ENCODE results near the gene L1CAM.
A peak's percentile ranks its signal among the peaks of the same experiment; 100 is the strongest.

The L1CAM gene

DNA sequence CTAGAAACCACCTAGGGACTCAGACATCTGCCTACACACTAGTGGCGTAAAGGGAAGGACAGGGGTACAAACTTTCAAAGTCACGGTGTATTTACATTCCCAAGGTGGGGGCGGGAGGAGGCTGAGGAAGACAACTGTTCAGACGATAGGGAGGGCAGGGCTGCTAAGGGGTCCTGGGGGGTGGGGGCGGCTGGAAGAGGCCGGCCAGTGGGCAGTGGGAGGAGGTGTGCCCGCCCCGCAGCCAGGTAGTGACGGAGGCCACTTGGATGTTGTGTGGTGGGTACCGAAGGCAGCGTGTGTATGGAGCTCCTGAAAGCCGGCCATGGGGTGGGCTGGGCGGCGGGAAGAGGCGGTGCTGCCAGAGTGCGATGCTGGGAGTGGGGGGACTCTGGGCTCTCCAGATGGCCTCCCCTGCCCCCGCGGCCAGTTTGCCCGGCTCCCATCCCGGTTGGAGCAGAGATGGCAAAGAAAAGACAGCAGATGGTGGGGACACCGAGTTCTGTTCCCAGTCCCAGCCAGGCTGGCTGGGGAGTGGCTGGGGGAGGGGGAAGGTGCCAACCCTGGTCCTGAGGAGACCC, 24.2 kb downstream of the L1CAM start:
- DNase-seq, result peak; percentile 35

DNA sequence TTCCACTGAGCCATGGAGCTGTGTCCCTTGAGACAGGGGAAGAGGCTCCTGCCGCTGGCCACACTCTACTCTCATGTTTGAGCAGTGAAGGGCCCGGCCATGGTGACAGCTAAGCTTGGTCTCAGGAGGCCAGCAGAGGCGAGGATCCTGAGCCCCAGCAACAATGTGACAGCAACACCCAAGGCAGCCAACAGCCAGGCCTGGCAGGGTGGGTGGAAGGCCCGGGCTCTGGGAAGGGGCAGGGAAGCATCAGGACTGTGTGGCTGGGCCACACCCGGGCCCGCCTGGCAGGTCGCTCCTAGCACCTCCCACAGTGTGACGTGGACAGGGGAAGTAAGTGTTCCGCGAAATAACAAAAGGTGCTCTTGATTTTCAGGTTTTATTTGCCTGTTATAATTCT, 24.8 kb downstream of the L1CAM start:
- no peak for DNase-seq

DNA sequence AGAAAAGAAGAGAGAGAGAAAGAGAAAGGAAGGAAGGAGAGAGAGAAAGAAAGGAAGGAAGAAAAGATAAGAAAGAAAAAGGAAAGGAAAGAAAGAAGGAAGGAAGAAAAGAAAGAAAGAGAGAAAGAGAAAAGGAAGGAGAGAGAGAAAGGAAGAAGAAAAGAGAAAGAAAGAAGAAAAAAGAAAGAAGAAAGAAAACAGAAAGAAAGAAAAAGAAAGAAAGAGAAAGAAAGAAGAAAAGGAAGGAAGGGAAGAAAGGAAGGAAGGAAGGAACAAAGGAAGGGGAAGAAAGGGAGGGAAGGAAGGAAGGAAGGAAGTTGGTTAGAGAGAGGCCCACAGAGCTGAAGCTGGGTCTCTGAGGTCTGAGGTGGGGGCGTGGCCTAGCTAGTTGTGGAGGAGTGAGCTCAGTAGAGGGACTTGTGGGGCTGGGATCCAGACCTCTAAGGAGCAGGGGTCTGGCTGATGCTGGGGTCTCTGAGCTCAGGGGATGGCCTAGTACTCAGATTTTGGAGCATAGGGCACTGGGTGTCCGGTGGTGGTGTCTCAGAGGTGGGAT, 28.5 kb downstream of the L1CAM start:
- no peak for DNase-seq

DNA sequence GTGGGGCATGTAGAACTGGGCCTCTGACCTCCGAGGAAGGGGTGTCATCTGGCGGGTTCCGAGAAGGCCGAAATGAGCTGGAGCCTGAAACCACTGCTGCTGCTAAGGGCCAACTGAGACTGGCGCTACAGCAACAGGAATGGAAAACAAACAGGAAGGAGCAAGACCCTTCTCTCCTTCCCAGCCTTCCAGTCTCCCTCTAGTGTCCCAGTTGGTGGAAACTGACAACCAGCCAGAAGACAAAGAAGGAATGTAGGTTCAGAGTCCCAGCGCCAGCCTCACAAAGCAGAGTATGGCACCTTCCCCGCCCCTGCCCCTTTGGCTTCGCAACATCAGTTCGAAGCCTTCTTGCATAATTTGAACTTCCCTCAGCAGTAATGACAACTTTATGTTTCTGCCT, 31.3 kb downstream of the L1CAM start:
- DNase-seq, result no peak

DNA sequence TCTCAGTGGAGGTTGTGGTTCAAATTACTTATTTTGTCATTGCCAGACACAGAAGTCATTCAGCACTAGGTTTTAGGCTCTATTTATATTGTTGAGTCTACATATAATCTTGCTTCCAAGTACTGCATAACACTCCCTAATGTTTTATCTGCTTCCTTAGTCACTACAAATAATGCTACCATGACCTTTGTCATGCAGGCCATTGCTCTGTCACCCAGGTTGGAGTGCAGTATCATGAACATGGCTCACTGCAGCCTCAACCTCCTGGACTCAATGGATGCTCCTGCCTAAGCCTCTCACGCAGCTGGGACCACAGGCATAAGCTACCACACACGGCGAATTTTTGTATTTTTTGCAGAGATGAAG, 32.1 kb downstream of the L1CAM start:
- DNase-seq, result no peak

DNA sequence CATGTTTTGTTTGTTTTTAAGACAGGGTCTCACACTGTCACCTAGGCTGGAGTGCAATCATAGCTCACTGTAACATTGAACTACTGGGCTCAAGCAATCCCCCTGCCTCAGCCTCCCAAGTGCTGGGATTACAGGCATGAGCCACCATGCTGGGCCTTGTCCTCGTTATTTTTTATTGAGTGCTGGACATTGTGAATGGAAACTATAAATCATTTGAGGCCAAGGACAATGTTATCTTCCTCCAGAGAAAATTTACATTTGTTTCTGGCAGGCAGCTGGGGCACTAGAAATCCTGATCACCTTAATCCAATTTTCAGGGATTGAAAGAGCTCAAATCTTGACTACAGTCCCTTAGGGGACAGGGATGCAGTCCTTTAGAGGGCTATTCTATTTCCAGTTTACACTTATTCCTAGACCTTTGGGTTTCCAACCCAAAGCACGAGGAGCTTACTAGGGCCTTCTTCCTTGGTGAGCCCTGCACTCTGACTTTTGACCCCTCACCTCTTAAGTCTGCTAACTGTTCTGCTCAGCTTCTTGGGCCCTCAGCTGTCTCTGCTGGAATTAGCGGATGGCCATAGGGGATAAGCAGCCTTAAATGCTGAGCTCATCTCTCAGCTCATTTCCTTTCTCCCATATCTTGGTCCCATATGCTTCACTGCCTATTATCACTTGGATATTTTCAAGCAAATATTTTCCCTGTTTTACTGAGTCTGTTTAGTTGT, 32.6 kb downstream of the L1CAM start:
- no peak for DNase-seq

DNA sequence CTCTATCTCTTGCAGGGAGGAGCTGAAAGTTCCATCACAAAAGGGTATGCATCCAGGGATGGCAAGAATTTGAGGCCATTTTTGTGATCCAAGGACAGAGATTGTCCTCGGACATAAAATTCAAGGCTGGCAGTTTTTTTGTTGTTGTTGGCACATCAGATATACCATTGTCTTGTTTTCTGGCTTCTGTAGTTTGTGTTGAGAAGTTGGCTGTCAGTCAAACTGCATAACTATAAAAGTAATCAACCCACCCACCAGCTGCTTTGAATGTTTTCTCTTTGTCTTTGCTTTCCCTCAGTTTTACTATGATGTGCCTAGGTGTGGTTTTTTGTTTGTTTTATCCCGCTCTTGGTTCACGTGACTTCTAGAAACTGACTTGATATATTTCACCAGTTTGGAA, 34.0 kb downstream of the L1CAM start:
- no peak for DNase-seq

DNA sequence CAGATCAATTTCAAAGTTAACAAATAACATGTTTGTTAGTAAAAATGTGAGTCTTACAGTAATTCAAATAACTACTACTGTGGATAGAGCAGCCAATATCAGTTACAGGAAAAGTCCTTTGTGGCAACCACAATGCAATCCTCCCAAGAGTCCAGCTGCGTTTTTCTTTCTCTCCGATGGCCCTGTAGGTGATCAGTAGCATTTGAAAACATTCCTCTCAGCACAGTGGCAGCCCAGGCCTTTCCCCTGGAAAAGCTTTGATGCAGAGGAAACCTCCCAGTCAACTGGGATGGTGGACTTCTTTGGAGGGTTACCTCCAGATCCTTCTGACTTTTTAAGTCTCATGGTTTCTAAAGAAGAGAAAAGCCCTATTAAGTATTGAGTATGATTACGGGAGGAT, 37.6 kb downstream of the L1CAM start:
- DNase-seq, result no peak

DNA sequence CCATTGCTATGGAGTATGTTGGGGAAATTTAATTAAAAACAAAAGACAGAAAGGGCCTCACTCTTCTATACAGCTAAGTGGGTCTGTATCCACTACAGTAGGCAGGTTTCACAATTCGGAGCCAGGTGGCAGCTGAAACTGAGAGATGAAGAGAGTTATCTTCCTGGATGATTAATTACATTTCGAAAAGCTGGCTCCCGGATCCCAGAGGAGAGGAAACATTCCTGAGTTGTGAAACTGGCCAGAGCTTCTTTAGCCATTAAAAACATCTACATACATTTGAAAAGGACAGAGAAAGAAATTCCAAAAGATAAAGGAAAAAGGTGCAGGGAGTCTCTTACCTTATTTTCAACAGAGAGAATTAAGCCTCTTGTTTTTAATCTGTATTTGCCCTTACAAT, 40.1 kb downstream of the L1CAM start:
- no peak for DNase-seq

DNA sequence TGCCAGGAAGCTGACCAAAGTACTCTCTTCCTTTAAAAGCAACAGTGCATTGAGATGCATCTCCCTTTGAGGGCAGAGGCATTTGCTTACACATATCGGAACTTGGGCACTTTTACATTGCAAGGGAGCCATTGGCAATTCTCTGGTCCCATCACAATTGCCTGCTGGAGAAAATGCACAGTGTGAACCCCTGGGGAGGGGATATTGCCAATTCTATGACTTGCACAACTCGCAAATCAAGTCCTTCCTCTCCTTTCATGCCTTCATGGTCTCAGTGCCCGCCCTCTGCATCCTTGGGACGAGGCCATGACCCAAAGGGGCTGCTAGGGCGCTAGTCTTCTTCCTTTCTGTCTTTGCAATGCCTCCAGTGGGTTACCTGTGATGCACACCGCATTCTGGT, 40.8 kb downstream of the L1CAM start:
- no peak for DNase-seq

DNA sequence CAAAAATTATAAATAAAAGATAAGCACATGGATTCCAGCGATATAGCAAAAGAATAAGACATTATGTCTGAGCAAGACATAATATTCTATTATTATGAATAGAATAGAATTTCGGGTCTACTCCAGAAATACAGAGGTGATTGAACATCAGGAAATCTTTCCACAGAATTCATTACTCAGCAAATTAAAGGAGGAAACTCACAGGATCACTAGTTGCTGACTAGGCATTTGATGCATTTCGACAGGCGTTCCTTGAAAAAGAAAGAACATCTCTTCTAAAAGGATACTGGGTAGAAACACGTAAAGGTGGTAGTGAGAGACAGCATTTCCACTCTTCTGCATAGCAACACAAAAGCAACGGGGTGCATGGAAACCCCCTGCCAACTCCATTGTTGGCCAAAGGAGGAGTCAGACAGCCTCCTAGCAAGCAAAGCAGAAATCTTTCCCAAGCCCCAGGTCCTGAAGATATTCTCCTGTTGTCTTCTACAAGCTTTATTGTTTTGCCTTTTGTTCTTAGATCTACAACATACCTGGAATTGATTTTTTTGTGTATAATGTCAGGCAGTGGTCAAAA, 41.4 kb downstream of the L1CAM start:
- no peak for DNase-seq

DNA sequence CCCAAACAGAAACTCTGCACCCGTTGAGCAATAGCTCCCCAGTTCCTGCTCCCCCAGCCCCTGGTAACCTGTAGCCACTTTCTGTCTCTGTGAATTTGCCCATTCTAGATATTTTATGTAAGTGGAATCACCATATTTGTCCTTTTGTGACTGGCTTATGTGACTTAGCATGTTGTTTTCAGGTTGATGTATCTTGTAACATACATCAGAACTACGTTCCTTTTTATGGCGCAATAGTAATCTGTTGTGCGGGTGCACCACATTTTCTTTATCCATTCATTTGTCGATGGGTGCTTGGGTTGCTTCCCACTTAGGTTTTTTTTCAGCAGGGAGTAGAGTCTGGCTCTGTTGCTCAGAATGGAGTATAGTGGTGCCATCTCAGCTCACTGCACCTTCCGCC, 49.1 kb downstream of the L1CAM start:
- no peak for DNase-seq

DNA sequence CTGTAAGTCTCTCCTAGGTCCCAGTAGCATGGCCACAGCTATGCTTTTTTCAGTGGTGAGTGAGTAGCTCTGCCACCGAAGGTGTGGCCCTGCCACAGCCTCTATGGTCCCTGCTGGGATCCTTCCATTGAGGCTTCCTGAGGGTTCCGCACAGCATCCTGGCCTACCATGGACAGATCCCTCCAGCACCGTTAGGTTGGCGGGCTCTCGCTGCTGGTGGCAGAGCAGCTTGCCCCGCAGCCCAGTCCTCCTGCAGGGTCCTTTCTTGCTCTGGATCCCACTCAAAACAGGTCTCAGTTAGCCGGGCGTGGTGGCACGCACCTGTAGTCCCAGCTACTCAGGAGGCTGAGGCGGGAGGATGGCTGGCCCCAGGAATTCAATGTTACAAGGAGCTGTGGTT, 53.2 kb downstream of the L1CAM start:
- DNase-seq, result no peak

DNA sequence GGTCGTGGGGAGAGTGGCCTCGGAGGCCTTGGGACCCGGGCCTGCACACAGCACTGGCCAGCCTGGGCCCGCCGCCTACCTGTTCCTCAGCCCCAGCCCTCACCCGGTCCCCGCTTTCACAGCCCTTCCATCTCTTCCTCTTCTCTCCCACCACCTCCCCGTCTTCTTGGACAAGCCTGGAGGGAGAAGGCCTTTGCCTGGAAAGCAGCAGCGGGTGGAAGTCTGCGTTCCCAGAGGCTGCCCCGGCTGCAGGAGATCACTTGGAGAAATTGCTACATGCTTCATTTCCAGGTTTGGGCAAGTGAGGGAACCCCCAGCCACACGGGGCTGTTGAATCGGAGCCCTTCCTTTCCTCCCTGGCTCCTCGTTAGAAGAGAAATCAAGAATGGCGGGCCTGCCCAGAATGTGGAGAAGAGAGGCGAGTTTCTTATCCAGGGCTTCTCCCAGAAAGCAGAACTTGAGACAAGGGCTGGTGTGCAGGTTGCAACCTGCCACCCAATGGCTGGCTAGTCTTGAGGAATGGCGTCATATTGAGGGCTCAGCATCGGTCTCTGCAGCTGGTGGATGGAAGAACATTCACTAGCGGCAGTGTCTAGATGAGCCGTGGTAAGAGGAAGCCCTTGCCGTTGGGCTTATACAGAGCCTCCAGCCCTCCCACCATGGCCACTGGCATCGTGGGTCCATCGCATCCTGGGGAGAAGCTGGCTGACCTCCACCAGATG, 54.4 kb downstream of the L1CAM start:
- DNase-seq, result no peak

DNA sequence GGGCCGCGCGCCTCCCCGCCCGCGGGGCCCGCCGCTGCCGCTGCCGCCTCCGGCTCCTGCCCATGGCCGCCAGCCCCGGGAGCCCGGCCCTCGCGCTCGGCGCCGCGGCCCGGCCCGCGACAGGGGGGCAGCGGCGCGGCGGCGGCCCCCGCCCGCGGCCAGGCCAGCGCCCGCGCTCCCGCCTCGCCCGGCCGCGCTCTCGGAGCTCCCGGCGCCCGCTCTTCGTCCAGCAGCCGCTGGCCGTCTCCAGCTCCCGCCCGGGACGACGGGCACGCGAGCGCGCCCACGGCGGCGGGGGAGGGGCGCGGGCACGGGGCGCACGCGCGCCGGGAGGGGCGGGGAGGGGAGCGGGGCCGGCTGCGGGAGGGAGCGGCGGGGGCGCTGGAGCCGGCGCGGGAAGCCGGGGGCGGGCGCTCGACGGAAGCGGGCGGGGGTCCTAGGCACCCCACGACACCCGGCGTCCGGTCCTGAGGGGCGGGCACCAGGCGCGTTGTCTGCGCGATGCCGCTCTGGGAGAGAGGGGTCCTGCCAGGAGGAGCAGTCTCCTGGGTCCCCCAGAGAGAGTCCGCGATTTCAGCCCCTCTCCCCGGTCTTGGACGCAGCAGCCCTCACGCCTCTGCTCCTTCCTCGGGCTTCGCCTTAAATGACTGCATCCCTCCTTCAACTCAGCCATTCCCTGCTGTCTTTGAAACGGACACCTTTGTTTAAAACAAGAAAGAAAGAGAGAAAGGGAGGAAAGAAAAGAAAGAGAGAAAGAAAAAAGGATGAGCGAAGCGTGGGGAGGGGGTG, 55.1 kb downstream of the L1CAM start:
- no peak for DNase-seq

DNA sequence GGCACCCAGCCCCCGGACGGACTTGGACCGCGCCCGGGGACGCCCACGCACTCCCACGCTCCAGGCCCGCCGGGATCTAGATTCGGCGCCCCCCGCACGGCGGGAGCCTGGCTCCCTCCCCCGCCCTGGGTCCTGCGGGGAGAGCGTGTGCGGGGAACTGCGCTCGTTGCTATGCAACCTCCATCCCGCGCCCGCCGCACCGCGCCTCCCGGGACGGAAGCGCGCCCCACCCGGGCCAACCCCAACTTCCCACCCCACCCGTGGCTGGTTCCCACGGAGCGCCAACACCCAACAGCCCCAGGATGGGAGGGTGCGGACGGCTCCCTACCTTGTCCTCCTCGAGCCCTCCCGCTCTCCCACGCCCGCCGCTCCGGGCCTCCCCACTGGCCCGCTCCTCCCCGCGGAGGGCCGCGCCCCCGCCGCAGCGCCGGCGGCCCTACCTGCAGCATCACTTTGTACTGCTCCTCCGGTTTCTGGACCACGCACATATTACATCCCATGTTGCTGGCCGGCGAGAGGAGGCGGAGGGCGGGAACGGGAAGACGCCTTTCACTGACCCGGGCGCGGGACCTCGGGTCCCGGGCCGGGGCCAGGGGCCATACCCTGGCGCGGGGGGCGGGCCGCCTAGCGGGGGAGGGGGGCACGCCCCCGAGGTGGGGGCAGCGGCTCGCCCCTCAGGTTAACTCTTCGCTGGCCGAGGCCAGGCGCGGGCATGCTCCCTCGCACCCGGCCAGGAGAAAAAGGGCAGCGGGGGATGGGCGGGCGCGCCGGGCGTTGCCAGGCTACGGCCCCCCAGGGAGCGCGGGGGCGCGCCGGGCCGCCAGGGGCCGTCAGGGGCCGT, 56.0 kb downstream of the L1CAM start, which contains the start of gene PDZD4:
Gene PDZD4, minus strand, starts transcription at position 746 of the 841 bp plus-strand sequence. Its CDS starts 246 bp downstream, at position 500.
- DNase-seq, result no peak

DNA sequence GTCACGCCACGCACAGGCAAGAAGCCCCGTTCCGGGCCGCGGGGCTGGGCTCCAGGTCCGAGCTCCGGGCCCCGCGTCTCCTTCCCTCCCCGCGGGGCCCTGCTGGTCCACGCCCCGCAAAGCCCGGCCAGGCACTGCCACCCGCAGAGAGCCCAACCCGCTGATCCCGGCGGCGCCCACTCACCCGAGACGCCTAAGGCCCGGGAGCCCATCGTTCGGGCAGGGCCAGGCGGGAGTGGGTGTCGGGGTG, 56.5 kb downstream of the L1CAM start:
- no peak for DNase-seq

DNA sequence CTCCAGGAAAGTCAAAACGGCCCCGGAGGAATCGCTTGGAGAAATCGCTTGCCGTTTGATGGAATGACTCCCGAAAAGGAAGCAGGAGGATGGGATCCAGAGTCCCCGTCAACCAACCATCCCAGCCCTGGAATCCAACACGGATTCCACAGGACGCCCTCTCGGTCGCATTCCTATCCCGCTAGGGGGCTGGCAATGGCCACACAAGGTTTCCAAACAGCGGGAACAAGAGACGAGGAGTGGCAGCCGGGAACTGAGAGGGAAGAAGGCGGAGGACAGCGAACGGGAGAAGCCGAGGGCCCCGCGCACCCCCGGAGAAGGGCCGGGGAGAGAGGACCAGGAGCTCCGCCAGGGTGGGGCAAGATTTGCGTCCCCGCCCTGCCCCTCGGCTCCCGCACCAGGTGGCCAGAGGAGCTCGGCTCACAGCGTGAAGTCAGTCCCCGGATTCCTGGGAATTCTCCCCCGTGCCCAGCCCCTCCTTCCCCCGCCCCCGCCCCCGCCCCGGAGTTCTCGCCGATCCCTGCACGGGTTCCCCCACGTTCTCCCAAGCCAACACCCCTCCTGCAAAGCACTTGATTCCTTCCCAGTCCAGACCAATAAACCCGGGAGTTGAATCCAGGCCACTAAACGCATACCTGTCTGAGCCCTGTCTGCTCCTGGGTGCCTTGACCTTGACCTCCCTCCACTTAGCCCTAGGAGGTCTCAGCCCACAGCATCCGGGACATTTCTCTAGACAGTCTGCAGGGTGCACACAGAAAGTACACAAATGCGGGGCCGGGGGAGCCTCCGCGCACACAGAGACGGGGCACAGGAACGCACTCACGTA, 57.0 kb downstream of the L1CAM start:
- DNase-seq, result no peak

DNA sequence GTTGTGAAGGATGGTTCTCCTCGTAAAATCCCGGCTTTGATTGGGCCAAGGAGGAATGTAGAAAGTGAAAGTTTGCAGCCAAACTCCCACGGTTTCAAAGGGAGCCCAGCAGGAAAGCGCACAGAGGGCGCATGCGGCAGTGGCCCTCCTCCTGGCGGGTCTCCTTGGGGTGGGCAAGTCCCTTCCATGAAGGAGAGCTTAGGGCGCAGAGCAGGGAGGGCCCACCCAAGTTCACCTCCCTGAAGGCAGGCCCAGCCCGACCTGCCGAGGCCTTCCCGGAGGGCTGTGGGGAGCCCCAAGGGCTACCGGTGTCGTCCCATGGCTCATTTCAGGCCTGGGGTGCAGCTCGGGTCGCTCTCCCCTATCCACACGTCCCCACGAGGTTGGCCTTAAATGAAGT, 57.7 kb downstream of the L1CAM start:
- DNase-seq, result no peak

DNA sequence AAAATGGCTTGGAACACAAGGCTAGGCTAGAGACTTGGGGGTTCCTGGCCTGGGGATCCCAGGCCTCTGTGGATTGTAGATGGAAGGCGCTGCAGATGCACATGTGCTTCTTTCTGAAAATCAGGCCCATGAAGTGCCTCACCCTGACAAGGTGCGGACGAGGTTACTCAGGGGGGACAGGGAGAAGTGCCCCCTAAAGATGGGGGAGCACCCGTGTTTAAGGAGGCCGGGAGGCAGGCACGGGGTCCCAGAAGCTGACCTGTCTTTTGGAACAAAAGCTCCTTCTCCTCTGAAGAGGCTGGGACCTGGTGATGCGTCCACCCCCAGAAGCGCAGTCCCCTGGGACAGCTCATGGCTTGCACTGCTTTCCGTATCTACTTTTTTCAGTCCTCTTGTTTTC, 58.1 kb downstream of the L1CAM start:
- DNase-seq, result no peak

DNA sequence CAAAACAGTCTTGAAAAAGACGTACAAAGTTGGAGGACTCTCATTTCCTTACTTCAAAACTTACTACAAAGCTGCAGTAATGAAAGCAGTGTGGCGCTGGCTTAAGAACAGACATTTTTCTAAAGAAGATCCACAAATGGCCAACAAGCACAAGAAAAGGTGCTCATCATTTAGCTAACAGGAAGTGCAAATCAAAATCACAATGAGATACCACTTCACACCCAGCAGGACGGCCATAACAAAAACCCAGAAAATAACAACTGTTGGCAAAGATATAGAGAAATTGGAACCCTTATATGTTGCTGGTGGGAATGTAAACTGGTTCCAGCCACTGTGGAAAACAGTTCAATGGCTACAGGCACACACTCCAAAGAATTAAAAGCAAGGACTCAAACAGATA, 59.0 kb downstream of the L1CAM start:
- no peak for DNase-seq
